SJCRH30 (cell line): ENCODE results near the gene SIX5. TPM values are rescaled to one million over a fixed set of nuclear protein-coding genes. Genes with fewer than 3 reads are reported as not detected.

Experiments
- DNase-seq, 2 experiments: peaks; one replicate each; pipeline ENCODE4 v3.0.0-alpha.2; 2015 to 2020
- H3K27ac ChIP-seq: fragments of 250-450 bp; sonication (Bioruptor Pico); 2 replicates; pipeline ENCODE4 v1.5.1; 2020; ENCODE audit warnings: mild to moderate bottlenecking, moderate library complexity
- H3K27me3 ChIP-seq: fragments of 250-450 bp; sonication (Bioruptor Pico); 2 replicates; pipeline ENCODE4 v1.5.1; 2020; ENCODE audit warnings: mild to moderate bottlenecking, moderate library complexity
- H3K36me3 ChIP-seq: fragments of 250-450 bp; sonication (Bioruptor Pico); 2 replicates; pipeline ENCODE4 v1.5.1; 2020; ENCODE audit warnings: mild to moderate bottlenecking, moderate library complexity
- H3K4me1 ChIP-seq: fragments of 250-450 bp; sonication (Bioruptor Pico); 2 replicates; pipeline ENCODE4 v1.5.1; 2020; ENCODE audit warnings: mild to moderate bottlenecking, moderate library complexity
- H3K4me3 ChIP-seq: fragments of 250-450 bp; sonication (Bioruptor Pico); 2 replicates; pipeline ENCODE4 v1.5.1; 2020; ENCODE audit warnings: mild to moderate bottlenecking, moderate library complexity
- H3K9me3 ChIP-seq: fragments of 250-450 bp; sonication (Bioruptor Pico); replicated peaks from 2 replicates; pipeline ENCODE4 v1.5.1; 2020; ENCODE audit warnings: mild to moderate bottlenecking, moderate library complexity
- total RNA-seq: library from RNA; depleted of rRNA; stranded (reverse); fragments of >200 nt; shearing (Covaris generic); gene quantifications from 2 replicates; pipeline ENCODE4 v1.2.3, GENCODE V29; 2014

SIX5 gene
- total RNA-seq, 1 experiment from 2014 or later, result 6.0 TPM

DNA sequence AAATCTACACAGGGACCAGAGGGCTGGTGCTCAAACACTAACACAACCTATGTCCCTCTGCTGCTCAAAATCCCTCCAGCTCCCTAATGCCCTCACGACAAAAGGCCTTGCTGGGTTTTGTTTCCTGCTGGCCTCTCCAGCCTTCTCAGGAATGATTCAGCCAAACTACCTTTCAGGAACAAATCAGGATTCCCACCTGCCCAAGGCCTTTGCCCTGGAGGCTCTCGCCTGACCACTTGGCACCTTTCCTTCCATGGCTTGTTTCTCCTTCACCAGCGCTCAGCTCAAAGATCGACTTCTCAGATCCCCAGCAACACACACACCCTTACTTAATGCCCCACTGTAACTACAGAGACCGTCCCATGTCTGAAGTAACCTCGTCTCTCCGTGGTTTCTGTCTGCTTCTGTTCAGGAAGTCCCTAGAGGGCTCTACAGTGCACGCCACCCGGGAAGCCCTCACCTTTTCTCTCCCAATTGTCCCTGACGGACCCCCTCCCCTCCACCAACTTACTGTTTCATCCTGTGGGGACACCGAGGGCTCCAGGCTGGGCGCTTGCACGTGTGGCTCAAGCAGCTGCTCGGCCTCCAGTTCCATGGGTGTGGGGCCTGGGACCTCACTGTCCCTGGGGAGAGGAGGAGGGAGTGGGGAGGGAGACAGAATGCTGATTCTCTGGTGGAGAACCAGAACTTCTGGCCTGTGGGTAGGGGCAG, 3.2 kb upstream of the SIX5 start:
- Histone ChIP-seq H3K4me3 (no peak overlapping the region), H3K27me3 (no peaks in the 10 kb centered on the region), H3K9me3 (no peaks in the 10 kb centered on the region), H3K4me1 (peaks cover 8% of the 10 kb centered on the region; the same call in 1 of the 2 replicates), H3K36me3 (peaks cover 38% of the 10 kb centered on the region), H3K27ac (no peak overlapping the region)
- no peak for DNase-seq

- no peak overlapping the region for H3K4me3 ChIP-seq
- peaks cover 29% of the 10 kb centered on the region for H3K36me3 ChIP-seq
- H3K27ac ChIP-seq, result no peak overlapping the region
- peak in 1 of 2 experiments; percentile 25 for DNase-seq
- H3K27me3 ChIP-seq, result no peaks in the 10 kb centered on the region
- H3K4me1 ChIP-seq, result peaks cover 11% of the 10 kb centered on the region; the same call in 1 of the 2 replicates
- no peaks in the 10 kb centered on the region for H3K9me3 ChIP-seq
These were observed 2.4 kb upstream of the SIX5 start for GRCh38 chr19:45771311-45771933.

- H3K36me3 ChIP-seq, result peaks cover 26% of the 10 kb centered on the region
- no peaks in the 10 kb centered on the region for H3K9me3 ChIP-seq
- peak overlapping the region; percentile 58 for H3K27ac ChIP-seq
- peak; percentile 98 to 99 for DNase-seq
- peaks cover 12% of the 10 kb centered on the region; the same call in 1 of the 2 replicates for H3K4me1 ChIP-seq
- peak overlapping the region; percentile 48 for H3K4me3 ChIP-seq
- H3K27me3 ChIP-seq, result no peaks in the 10 kb centered on the region
These were observed 1.4 kb upstream of the SIX5 start for GRCh38 chr19:45770192-45771101.

DNA sequence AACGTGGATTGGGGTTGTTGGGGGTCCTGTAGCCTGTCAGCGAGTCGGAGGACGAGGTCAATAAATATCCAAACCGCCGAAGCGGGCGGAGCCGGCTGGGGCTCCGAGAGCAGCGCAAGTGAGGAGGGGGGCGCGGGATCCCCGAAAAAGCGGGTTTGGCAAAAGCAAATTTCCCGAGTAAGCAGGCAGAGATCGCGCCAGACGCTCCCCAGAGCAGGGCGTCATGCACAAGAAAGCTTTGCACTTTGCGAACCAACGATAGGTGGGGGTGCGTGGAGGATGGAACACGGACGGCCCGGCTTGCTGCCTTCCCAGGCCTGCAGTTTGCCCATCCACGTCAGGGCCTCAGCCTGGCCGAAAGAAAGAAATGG, 754 bp upstream of the SIX5 start:
- Histone ChIP-seq H3K4me1 (peaks cover 17% of the 10 kb centered on the region; the same call in 1 of the 2 replicates), H3K9me3 (no peaks in the 10 kb centered on the region), H3K36me3 (peaks cover 22% of the 10 kb centered on the region), H3K4me3 (peak overlapping the region; percentile 48), H3K27ac (no peak overlapping the region), H3K27me3 (no peaks in the 10 kb centered on the region)
- no peak for DNase-seq

DNA sequence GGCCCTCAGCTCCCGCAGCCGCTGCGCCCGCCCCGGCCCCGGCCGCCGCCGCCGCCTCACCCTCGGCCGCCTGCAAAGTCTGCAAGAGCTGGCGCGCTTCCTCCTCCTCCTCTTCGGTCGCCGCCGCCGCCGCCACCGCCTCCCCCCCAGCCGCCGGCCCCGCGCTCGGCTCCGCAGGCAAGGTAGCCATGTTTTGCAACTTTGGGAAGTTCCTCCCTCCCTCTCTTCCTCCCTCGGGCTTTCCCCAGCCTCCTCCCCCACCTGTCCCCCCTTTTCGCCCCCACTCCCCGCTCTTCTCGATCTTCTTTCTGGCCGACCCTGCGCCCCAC, 433 bp downstream of the SIX5 start:
- peaks cover 5% of the 10 kb centered on the region for H3K27me3 ChIP-seq
- H3K9me3 ChIP-seq, result no peaks in the 10 kb centered on the region
- peak overlapping the region; percentile 64 for H3K4me3 ChIP-seq
- H3K4me1 ChIP-seq, result peaks cover 27% of the 10 kb centered on the region
- H3K36me3 ChIP-seq, result peaks cover 15% of the 10 kb centered on the region
- peak in 1 of 2 experiments; percentile 55 for DNase-seq
- H3K27ac ChIP-seq, result peak overlapping the region; percentile 53; the same call in 1 of the 2 replicates

- peak overlapping the region; percentile 64 for H3K4me3 ChIP-seq
- peaks cover 10% of the 10 kb centered on the region for H3K36me3 ChIP-seq
- peaks cover 10% of the 10 kb centered on the region for H3K27me3 ChIP-seq
- DNase-seq, result peak; percentile 53 to 64
- no peaks in the 10 kb centered on the region for H3K9me3 ChIP-seq
- H3K4me1 ChIP-seq, result peaks cover 22% of the 10 kb centered on the region
- peak overlapping the region; percentile 6; the same call in 1 of the 2 replicates for H3K27ac ChIP-seq
These were observed 984 bp downstream of the SIX5 start for GRCh38 chr19:45767881-45768654.

- Histone ChIP-seq H3K4me3 (peak overlapping the region; percentile 64), H3K27me3 (peaks cover 10% of the 10 kb centered on the region), H3K27ac (no peak overlapping the region), H3K4me1 (peaks cover 22% of the 10 kb centered on the region), H3K36me3 (peaks cover 6% of the 10 kb centered on the region), H3K9me3 (no peaks in the 10 kb centered on the region)
- peak; percentile 81 to 85 for DNase-seq
These were observed 1.6 kb downstream of the SIX5 start for GRCh38 chr19:45767410-45767880.

- peak in 1 of 2 experiments; percentile 51 for DNase-seq
- Histone ChIP-seq H3K36me3 (peaks cover under 1% of the 10 kb centered on the region), H3K4me3 (peak overlapping the region; percentile 64), H3K27ac (no peak overlapping the region), H3K27me3 (peaks cover 10% of the 10 kb centered on the region), H3K9me3 (no peaks in the 10 kb centered on the region), H3K4me1 (peaks cover 22% of the 10 kb centered on the region)
These were observed 2.1 kb downstream of the SIX5 start for GRCh38 chr19:45766869-45767346.

DNA sequence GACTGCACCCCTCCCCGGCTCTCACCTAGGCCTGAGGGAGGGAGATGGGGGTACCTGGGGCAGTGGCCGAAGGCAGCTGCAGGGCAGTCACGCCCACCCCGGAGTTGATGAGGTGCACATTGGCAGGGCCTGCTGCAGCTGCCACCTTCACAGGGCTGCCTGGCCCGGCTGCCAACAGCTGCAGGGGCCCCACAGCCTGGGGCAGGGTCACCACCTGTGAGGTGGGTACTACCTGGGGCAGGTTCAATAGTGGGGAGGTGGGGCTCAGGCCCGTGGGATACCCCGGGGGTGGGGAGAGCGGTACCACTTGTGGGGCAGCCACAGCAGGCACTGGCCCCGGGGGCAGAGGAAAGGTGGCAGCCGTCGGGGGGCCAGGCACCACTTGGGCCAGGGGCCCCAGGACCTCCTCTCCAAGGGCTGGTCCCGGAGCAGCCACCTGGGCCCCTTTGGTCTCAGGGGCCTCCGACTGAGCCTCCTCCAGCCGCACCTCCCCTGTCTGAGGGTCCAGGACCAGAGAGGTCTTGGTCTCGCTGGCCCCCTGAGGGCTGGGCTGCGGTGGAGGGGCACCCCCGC, 2.7 kb downstream of the SIX5 start:
- no peaks in the 10 kb centered on the region; the same call in 1 of the 2 replicates for H3K36me3 ChIP-seq
- no peak overlapping the region for H3K27ac ChIP-seq
- H3K4me1 ChIP-seq, result peaks cover 22% of the 10 kb centered on the region
- H3K27me3 ChIP-seq, result peaks cover 10% of the 10 kb centered on the region
- H3K9me3 ChIP-seq, result no peaks in the 10 kb centered on the region
- DNase-seq, result no peak
- peak overlapping the region; percentile 64 for H3K4me3 ChIP-seq

DNA sequence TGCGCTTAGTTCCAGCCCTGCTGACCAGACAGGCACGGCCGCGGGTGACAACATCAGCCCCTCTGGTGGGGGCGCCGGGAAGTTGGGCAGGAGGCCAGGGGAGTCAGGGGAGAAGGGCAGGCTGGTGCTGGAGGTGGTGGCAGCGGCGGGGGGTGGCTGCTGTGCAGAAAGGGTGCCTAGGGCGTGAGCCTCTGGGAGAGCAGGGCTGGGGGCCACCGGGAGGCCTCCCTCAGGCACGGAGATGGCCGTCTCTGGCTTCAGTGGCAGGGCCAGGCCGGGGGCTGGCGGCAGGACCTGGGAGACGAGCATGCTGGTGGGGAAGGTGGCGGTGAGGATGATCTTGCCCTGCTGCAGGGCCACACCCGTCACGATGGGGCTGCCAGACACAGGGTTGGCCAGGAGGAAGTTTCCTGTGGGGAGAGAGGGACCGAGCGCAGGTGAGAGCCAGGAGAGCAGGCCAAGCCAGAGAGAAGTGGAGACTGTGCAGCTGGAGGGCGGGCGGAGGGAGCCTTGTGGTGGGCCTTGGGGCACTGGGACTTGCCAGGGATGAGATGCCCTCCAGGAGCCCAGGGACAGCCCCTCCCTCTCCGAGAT, 3.3 kb downstream of the SIX5 start:
- Histone ChIP-seq H3K27me3 (peaks cover 10% of the 10 kb centered on the region), H3K4me1 (peaks cover 22% of the 10 kb centered on the region), H3K27ac (no peak overlapping the region), H3K36me3 (no peaks in the 10 kb centered on the region), H3K9me3 (no peaks in the 10 kb centered on the region), H3K4me3 (no peak overlapping the region)
- no peak for DNase-seq

GRCh38 chr19:45764945-45765701, 3.9 kb downstream of the SIX5 start:
- Histone ChIP-seq H3K9me3 (no peaks in the 10 kb centered on the region), H3K27me3 (peaks cover 10% of the 10 kb centered on the region), H3K4me3 (no peak overlapping the region), H3K4me1 (peaks cover 22% of the 10 kb centered on the region), H3K36me3 (no peaks in the 10 kb centered on the region), H3K27ac (no peak overlapping the region)
- DNase-seq, result no peak

DNA sequence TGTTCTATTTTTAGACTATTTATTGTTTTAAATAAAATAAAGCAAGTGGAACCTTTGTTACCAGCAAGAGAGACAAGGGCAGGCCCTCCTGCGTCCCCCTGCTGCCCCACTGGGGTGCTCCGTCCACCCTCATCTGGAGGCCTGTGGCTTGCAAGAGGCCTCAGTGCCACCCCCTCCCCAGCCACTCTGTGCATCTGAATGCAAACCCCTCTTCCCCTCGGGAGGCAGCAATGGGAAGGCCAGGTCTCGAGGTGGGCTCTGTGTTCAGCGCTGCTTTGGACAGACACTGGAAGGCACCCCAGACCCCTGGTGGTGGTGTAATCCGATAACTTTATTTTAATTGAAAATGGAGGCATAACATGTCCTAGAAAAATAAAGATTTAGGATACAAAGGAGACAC, 4.6 kb downstream of the SIX5 start:
- Histone ChIP-seq H3K36me3 (no peaks in the 10 kb centered on the region), H3K27me3 (peaks cover 10% of the 10 kb centered on the region), H3K4me1 (peaks cover 19% of the 10 kb centered on the region), H3K9me3 (no peaks in the 10 kb centered on the region), H3K4me3 (no peak overlapping the region), H3K27ac (no peak overlapping the region)
- DNase-seq, result no peak
